Endodermal cell (in vitro differentiated cells): Measurements from ENCODE around the gene SLC5A2. TPM values are rescaled to one million over a fixed set of nuclear protein-coding genes. Genes with fewer than 3 reads are reported as not detected.

Experiments used
- DNase-seq: peaks from one replicate; pipeline ENCODE4 v3.0.0-alpha.2; 2017
- H3K27ac ChIP-seq: 2 replicates; pipeline ENCODE4 v1.5.1; 2013; ENCODE audit warnings: mild to moderate bottlenecking, low read depth, low read length, moderate library complexity
- H3K27me3 ChIP-seq: 2 replicates; pipeline ENCODE4 v1.6.1; 2013; ENCODE audit warnings: mild to moderate bottlenecking, low read length, moderate library complexity; ENCODE audit not compliant: insufficient read depth, control insufficient read depth, poor library complexity, severe bottlenecking
- H3K36me3 ChIP-seq: 2 replicates; pipeline ENCODE4 v1.7.0; 2013; ENCODE audit warnings: mild to moderate bottlenecking, low read length, moderate library complexity; ENCODE audit not compliant: control insufficient read depth, insufficient read depth
- H3K4me1 ChIP-seq: one replicate; pipeline ENCODE4 v1.7.0; 2013; ENCODE audit warnings: low read length; ENCODE audit not compliant: control insufficient read depth, insufficient read depth
- H3K4me3 ChIP-seq: 2 replicates; pipeline ENCODE4 v1.5.1; 2013; ENCODE audit warnings: mild to moderate bottlenecking, low read length, moderate library complexity
- H3K9ac ChIP-seq: 2 replicates; pipeline ENCODE4 v1.6.1; 2013; ENCODE audit warnings: mild to moderate bottlenecking, low read length, moderate library complexity; ENCODE audit not compliant: poor library complexity, severe bottlenecking; ENCODE audit errors: extremely low read depth
- H3K9me3 ChIP-seq: 2 replicates; pipeline ENCODE4 v1.6.1; 2013; ENCODE audit warnings: mild to moderate bottlenecking, low read length, moderate library complexity; ENCODE audit not compliant: control insufficient read depth
- H3K27ac Mint-ChIP-seq: 2 replicates; pipeline ENCODE4 v1.8.0; 2020; ENCODE audit warnings: mixed read lengths
- H3K27me3 Mint-ChIP-seq: 2 replicates; pipeline ENCODE4 v1.8.0; 2021; ENCODE audit warnings: mild to moderate bottlenecking, mixed read lengths; ENCODE audit not compliant: insufficient read depth
- H3K36me3 Mint-ChIP-seq: 2 replicates; pipeline ENCODE4 v1.8.0; 2020; ENCODE audit warnings: low read depth, mixed read lengths
- H3K4me1 Mint-ChIP-seq: 2 replicates; pipeline ENCODE4 v1.8.0; 2020; ENCODE audit warnings: mixed read lengths
- H3K4me3 Mint-ChIP-seq: 2 replicates; pipeline ENCODE4 v1.8.0; 2020; ENCODE audit warnings: mild to moderate bottlenecking, moderate library complexity, mixed read lengths
- H3K9me3 Mint-ChIP-seq: 2 replicates; pipeline ENCODE4 v1.8.0; 2020; ENCODE audit warnings: mild to moderate bottlenecking, mixed read lengths
- CTCF ChIP-seq: fragments of 200-600 bp; sonication (generic); conservative IDR thresholded peaks from 2 replicates; pipeline ENCODE4 v1.5.0; 2021; ENCODE audit warnings: antibody characterized with exemption, mild to moderate bottlenecking
- WGBS, 2 experiments: methylation state at CpG; one replicate each; pipeline versions ENCODE4 v1.1.5 to v1.1.7; 2013; ENCODE audit warnings: missing lambda C conversion rate in 2 of 2, mixed read lengths in 1 of 2; ENCODE audit not compliant: insufficient coverage in 1 of 2, insufficient read length in 1 of 2; 5-methylcytosine and 5-hydroxymethylcytosine counted together
- total RNA-seq, 2 donors: library from RNA; stranded (reverse); fragmentation: NEBNext Ultra II Directional in 1 of 2; extraction: Animal tissue kit (Norgen Biotek cat#: 25700) in 1 of 2; gene quantifications; 2 replicates in 1 of 2; 3 replicates in 1 of 2; pipeline ENCODE4 v1.2.1, GENCODE V29; 2021

Gene SLC5A2
- total RNA-seq, 2 donors from 2014 or later, result 0.22 to 0.24 TPM

- H3K27ac ChIP-seq, result no peak overlapping the region
- peaks cover 19% of the 10 kb centered on the region for H3K27me3 Mint-ChIP-seq
- H3K36me3 Mint-ChIP-seq, result peaks cover 29% of the 10 kb centered on the region
- peaks cover 6% of the 10 kb centered on the region for H3K4me1 Mint-ChIP-seq
- TF ChIP-seq CTCF, result no peak
- no peak overlapping the region for H3K9ac ChIP-seq
- no peak overlapping the region for H3K4me3 ChIP-seq
- no peak overlapping the region for H3K27ac Mint-ChIP-seq
- WGBS, 2 experiments, result 92 to 100% methylated on average over 2 to 5 of the region's 5 CpGs
- DNase-seq, result no peak
- no peaks in the 10 kb centered on the region for H3K9me3 Mint-ChIP-seq
- no peaks in the 10 kb centered on the region for H3K27me3 ChIP-seq
- no peak overlapping the region for H3K4me3 Mint-ChIP-seq
- H3K9me3 ChIP-seq, result no peaks in the 10 kb centered on the region
- H3K36me3 ChIP-seq, result peaks cover 10% of the 10 kb centered on the region
- H3K4me1 ChIP-seq, result no peaks in the 10 kb centered on the region
Measured at GRCh38 chr16:31467858-31468257, 15.1 kb upstream of the SLC5A2 start.

- no peak overlapping the region for H3K27ac Mint-ChIP-seq
- Histone ChIP-seq H3K27me3 (no peaks in the 10 kb centered on the region), H3K4me3 (no peak overlapping the region), H3K4me1 (no peaks in the 10 kb centered on the region), H3K27ac (no peak overlapping the region), H3K9ac (no peak overlapping the region), H3K9me3 (no peaks in the 10 kb centered on the region), H3K36me3 (peaks cover 17% of the 10 kb centered on the region)
- no peak overlapping the region for H3K4me3 Mint-ChIP-seq
- peaks cover 20% of the 10 kb centered on the region for H3K36me3 Mint-ChIP-seq
- no peak for TF ChIP-seq CTCF
- DNase-seq, result no peak
- H3K4me1 Mint-ChIP-seq, result peaks cover 6% of the 10 kb centered on the region
- no peaks in the 10 kb centered on the region for H3K9me3 Mint-ChIP-seq
- H3K27me3 Mint-ChIP-seq, result peaks cover 47% of the 10 kb centered on the region
- 86 to 92% methylated on average over 2 to 3 of the region's 3 CpGs for WGBS, 2 experiments
Measured at GRCh38 chr16:31470615-31471014, 12.3 kb upstream of the SLC5A2 start.

GRCh38 chr16:31471241-31471874, 11.6 kb upstream of the SLC5A2 start:
- Histone ChIP-seq H3K9ac (peak overlapping the region; percentile 27), H3K4me3 (peak overlapping the region; percentile 80), H3K36me3 (peaks cover 17% of the 10 kb centered on the region), H3K4me1 (no peaks in the 10 kb centered on the region), H3K27me3 (no peaks in the 10 kb centered on the region), H3K27ac (peak overlapping the region; percentile 72), H3K9me3 (no peaks in the 10 kb centered on the region)
- TF ChIP-seq CTCF, result no peak
- Mint-ChIP-seq H3K36me3 (peaks cover 17% of the 10 kb centered on the region), H3K27ac (no peak overlapping the region), H3K9me3 (no peaks in the 10 kb centered on the region), H3K27me3 (peaks cover 54% of the 10 kb centered on the region), H3K4me1 (peaks cover 10% of the 10 kb centered on the region), H3K4me3 (peak overlapping the region; percentile 66)
- no peak for DNase-seq
- 47 to 68% methylated on average over 4 to 15 of the region's 15 CpGs for WGBS, 2 experiments
